ENCODE measurements around the gene RRP8.

The RRP8 gene

GRCh38 chr11:6650104-6650503 lies 46.7 kb upstream of the RRP8 start:
- Histone ChIP-seq H3K27ac (replicated peaks) (no peak overlapping the region), H3K27me3 (ENCODE audit: insufficient read depth, poor library complexity, severe bottlenecking) (peaks cover 4% of the 10 kb centered on the region), H3K4me3 (replicated peaks; ENCODE audit: insufficient read depth, low read length) (no peak overlapping the region)
- TF ChIP-seq POLR2AphosphoS5 (IDR thresholded peaks at IDR 0.05; ENCODE audit: low read depth) (no peak), REST (IDR thresholded peaks at IDR 0.05; ENCODE audit: insufficient replicate concordance, low read depth) (no peak), SPI1 (IDR thresholded peaks at IDR 0.05; ENCODE audit: borderline replicate concordance, low read depth) (no peak), GABPA (IDR thresholded peaks at IDR 0.05; ENCODE audit: low read depth) (no peak), CTCF (IDR thresholded peaks at IDR 0.05; ENCODE audit: insufficient read depth, low read length) (no peak)
- no peak for DNase-seq (ENCODE audit: low read depth in 1 of 2, low spot score in 1 of 2)

GRCh38 chr11:6648501-6648900 lies 45.1 kb upstream of the RRP8 start:
- Histone ChIP-seq H3K27ac (replicated peaks) (no peak overlapping the region), H3K4me3 (replicated peaks; ENCODE audit: insufficient read depth, low read length) (no peak overlapping the region), H3K27me3 (ENCODE audit: insufficient read depth, poor library complexity, severe bottlenecking) (no peaks in the 10 kb centered on the region)
- peak in 1 of 2 experiments; percentile 28 for DNase-seq (ENCODE audit: low read depth in 1 of 2, low spot score in 1 of 2)
- TF ChIP-seq SPI1 (IDR thresholded peaks at IDR 0.05; ENCODE audit: borderline replicate concordance, low read depth) (peak; percentile 32; the same call in 1 of the 2 replicates), POLR2AphosphoS5 (IDR thresholded peaks at IDR 0.05; ENCODE audit: low read depth) (no peak), REST (IDR thresholded peaks at IDR 0.05; ENCODE audit: insufficient replicate concordance, low read depth) (no peak)

GRCh38 chr11:6647836-6648235 lies 44.4 kb upstream of the RRP8 start:
- no peaks in the 10 kb centered on the region for H3K27me3 ChIP-seq (ENCODE audit: insufficient read depth, poor library complexity, severe bottlenecking)
- DNase-seq (ENCODE audit: low read depth in 1 of 2, low spot score in 1 of 2): no peak
- peak overlapping the region; percentile 55 for H3K27ac ChIP-seq (replicated peaks)
- H3K4me3 ChIP-seq (replicated peaks; ENCODE audit: insufficient read depth, low read length): no peak overlapping the region
- no peak for TF ChIP-seq GABPA (IDR thresholded peaks at IDR 0.05; ENCODE audit: low read depth)
- no peak for TF ChIP-seq REST (IDR thresholded peaks at IDR 0.05; ENCODE audit: insufficient replicate concordance, low read depth)
- TF ChIP-seq CTCF (IDR thresholded peaks at IDR 0.05; ENCODE audit: insufficient read depth, low read length): no peak
- no peak for TF ChIP-seq SPI1 (IDR thresholded peaks at IDR 0.05; ENCODE audit: borderline replicate concordance, low read depth)
- TF ChIP-seq POLR2AphosphoS5 (IDR thresholded peaks at IDR 0.05; ENCODE audit: low read depth): no peak

All from HL-60 (cell line).